HCT116 (cell line): ENCODE measurements around the gene UNC79. TPM values are rescaled to one million over a fixed set of nuclear protein-coding genes. Genes with fewer than 3 reads are reported as not detected.

Experiments
- ATAC-seq: fragments of 200-7000 bp; cut with Tn5 transposase; 2 replicates; pipeline ENCODE4 v1.9.1; 2020; ENCODE audit warnings: mild to moderate bottlenecking, moderate library complexity
- BruUV-seq: library from RNA; stranded (reverse); fragments of 400-500 nt; replicated peaks from 2 replicates; lab custom pipeline; 2021; lab: Mats Ljungman, UMichigan
- CTCF ChIA-PET: fragments of 300-600 bp; sonication (Branson Sonifier 250); formaldehyde crosslinking; loops from one replicate; lab custom pipeline; 2021; ENCODE audit warnings: antibody characterized with exemption; lab: Charles Lee
- POLR2A ChIA-PET: fragments of 300-600, 350-600 bp; sonication (Branson Sonifier 250); formaldehyde crosslinking; loops from one replicate; lab custom pipeline; 2021; ENCODE audit warnings: antibody characterized with exemption; lab: Charles Lee
- RAD21 ChIA-PET, 2 experiments: fragments of 300-600 bp; sonication (Branson Sonifier 250); formaldehyde crosslinking; loops; one replicate each; lab custom pipeline; 2023; ENCODE audit warnings: low total read pairs in 2 of 2; ENCODE audit not compliant: uncharacterized antibody in 2 of 2, unreplicated experiment in 2 of 2, low non-redundant PET in 1 of 2; lab: Charles Lee
- DNase-seq: peaks from one replicate; pipeline ENCODE4 v3.0.0-alpha.2; 2010; ENCODE audit warnings: low read depth, low spot score
- H2AFZ ChIP-seq: fragments of 200-600 bp; shearing (Covaris generic), sonication (generic); 2 replicates; pipeline ENCODE4 v1.6.1; 2017; ENCODE audit warnings: low read depth, mixed run types, mixed read lengths, antibody characterized with exemption, low read length; ENCODE audit not compliant: poor library complexity, severe bottlenecking
- H3K27ac ChIP-seq: 2 replicates; pipeline ENCODE4 v1.5.1; 2012; ENCODE audit warnings: low read depth, low read length
- H3K27me3 ChIP-seq: fragments of 200-600 bp; sonication (generic); 2 replicates; pipeline ENCODE4 v1.6.1; 2016; ENCODE audit warnings: mixed run types, low read length, mixed read lengths; ENCODE audit not compliant: insufficient read depth
- H3K36me3 ChIP-seq, 2 experiments: fragments of 200-500 bp in 1 of 2; fragments of 200-600 bp in 1 of 2; sonication (Bioruptor generic) in 1 of 2; sonication (generic) in 1 of 2; 2 replicates each; pipeline versions ENCODE4 v1.5.1 to v1.6.1; 2014 to 2016; ENCODE audit warnings: low read length in 2 of 2, inconsistent platforms in 1 of 2, mixed read lengths in 1 of 2, mixed run types in 1 of 2; ENCODE audit not compliant: insufficient read depth in 2 of 2, control insufficient read depth in 1 of 2
- H3K4me1 ChIP-seq, 2 experiments: fragments of 200-600 bp in 1 of 2; sonication (generic) in 1 of 2; 2 replicates each; pipeline versions ENCODE4 v1.5.1 to v1.6.1; 2012 to 2017; ENCODE audit warnings: low read length in 2 of 2, inconsistent platforms in 1 of 2, mild to moderate bottlenecking in 1 of 2, mixed read lengths in 1 of 2, mixed run types in 1 of 2, moderate library complexity in 1 of 2; ENCODE audit not compliant: insufficient read depth in 2 of 2, control insufficient read depth in 1 of 2
- H3K4me2 ChIP-seq: fragments of 200-600 bp; sonication (generic); 2 replicates; pipeline ENCODE4 v1.6.1; 2017; ENCODE audit warnings: mixed run types, low read length, mixed read lengths
- H3K4me3 ChIP-seq, 2 experiments: fragments of 200-600 bp in 1 of 2; sonication (generic) in 1 of 2; replicated peaks in 1 of 2; 2 replicates each; pipeline ENCODE4 v1.5.1; 2011 to 2016; ENCODE audit warnings: low read length in 2 of 2, control low read depth in 1 of 2, low read depth in 1 of 2, mild to moderate bottlenecking in 1 of 2, mixed read lengths in 1 of 2, mixed run types in 1 of 2
- H3K79me2 ChIP-seq: fragments of 200-600 bp; sonication (generic); 2 replicates; pipeline ENCODE4 v1.6.1; 2017; ENCODE audit warnings: mild to moderate bottlenecking, mixed run types, low read length, moderate library complexity, mixed read lengths; ENCODE audit not compliant: insufficient read depth
- H3K9ac ChIP-seq: fragments of 200-600 bp; sonication (generic); 2 replicates; pipeline ENCODE4 v1.6.1; 2016; ENCODE audit warnings: low read length, mixed read lengths
- H3K9me2 ChIP-seq: fragments of 200-600 bp; sonication (generic), shearing (Covaris generic); 2 replicates; pipeline ENCODE4 v1.6.1; 2017; ENCODE audit warnings: mixed run types, mild to moderate bottlenecking, moderate library complexity; ENCODE audit not compliant: insufficient read depth
- H3K9me3 ChIP-seq, 2 experiments: fragments of 200-500 bp in 1 of 2; fragments of 200-600 bp in 1 of 2; sonication (Bioruptor generic) in 1 of 2; sonication (generic) in 1 of 2; 2 replicates each; pipeline ENCODE4 v1.6.1; 2014 to 2017; ENCODE audit warnings: low read length in 2 of 2, mixed read lengths in 2 of 2, inconsistent platforms in 1 of 2, low read depth in 1 of 2, mild to moderate bottlenecking in 1 of 2, mixed run types in 1 of 2, moderate library complexity in 1 of 2; ENCODE audit not compliant: control insufficient read depth in 1 of 2, insufficient read depth in 1 of 2
- H4K20me1 ChIP-seq: fragments of 200-600 bp; sonication (generic), shearing (Covaris generic); 2 replicates; pipeline ENCODE4 v1.6.1; 2017; ENCODE audit warnings: mixed run types, mild to moderate bottlenecking, moderate library complexity; ENCODE audit not compliant: insufficient read depth
- ELF1 ChIP-seq: IDR thresholded peaks from 2 replicates; pipeline ENCODE4 v1.6.1; 2012; ENCODE audit warnings: low read depth, borderline replicate concordance
- EZH2 ChIP-seq: fragments of 200-600 bp; sonication (generic); IDR thresholded peaks from 2 replicates; pipeline ENCODE4 v1.6.1; 2017; ENCODE audit warnings: antibody characterized with exemption, mixed run types
- POLR2A ChIP-seq: IDR thresholded peaks from 2 replicates; pipeline ENCODE4 v1.7.0; 2011; ENCODE audit warnings: borderline replicate concordance; ENCODE audit not compliant: insufficient read depth, insufficient read length; ENCODE audit errors: extremely low read depth
- POLR2AphosphoS5 ChIP-seq: IDR thresholded peaks from 2 replicates; pipeline ENCODE4 v1.6.1; 2011; ENCODE audit warnings: mild to moderate bottlenecking, low read depth, low read length, moderate library complexity
- RAD21 ChIP-seq: IDR thresholded peaks from 2 replicates; pipeline ENCODE4 v1.6.1; 2012; ENCODE audit warnings: low read depth, mild to moderate bottlenecking
- SIN3A ChIP-seq: IDR thresholded peaks from 2 replicates; pipeline ENCODE4 v1.6.1; 2012; ENCODE audit warnings: low read depth
- SRF ChIP-seq: IDR thresholded peaks from 2 replicates; pipeline ENCODE4 v1.6.1; 2012; ENCODE audit warnings: low read depth
- ZFX ChIP-seq: fragments of 450-650 bp; IDR thresholded peaks from 2 replicates; pipeline ENCODE4 v1.6.1; 2017
- ZNF274 ChIP-seq: fragments of 200-500 bp; sonication (Bioruptor generic); IDR thresholded peaks from 2 replicates; pipeline ENCODE4 v1.6.1; 2014; ENCODE audit warnings: mild to moderate bottlenecking, low read depth, low read length, inconsistent platforms
- intact Hi-C: fragments of 100-400 bp; cut with micrococcal nuclease; formaldehyde crosslinking; loops from 2 replicates; pipeline ENCODE4 v1.10.0; 2022
- total RNA-seq: library from RNA; stranded (reverse); gene quantifications from one replicate; pipeline ENCODE4 v1.2.1, GENCODE V29; 2021; ENCODE audit not compliant: unreplicated experiment
- TF ChIP-seq, protein P1 (sequence below): IDR thresholded peaks from 2 replicates; pipeline ENCODE4 v1.6.1; 2012
- TF ChIP-seq, protein P2 (sequence below): IDR thresholded peaks from 2 replicates; pipeline ENCODE4 v1.6.1; 2012; ENCODE audit warnings: low read depth

Gene UNC79
- total RNA-seq, 1 experiment from 2014 or later: 0.10 TPM

DNA sequence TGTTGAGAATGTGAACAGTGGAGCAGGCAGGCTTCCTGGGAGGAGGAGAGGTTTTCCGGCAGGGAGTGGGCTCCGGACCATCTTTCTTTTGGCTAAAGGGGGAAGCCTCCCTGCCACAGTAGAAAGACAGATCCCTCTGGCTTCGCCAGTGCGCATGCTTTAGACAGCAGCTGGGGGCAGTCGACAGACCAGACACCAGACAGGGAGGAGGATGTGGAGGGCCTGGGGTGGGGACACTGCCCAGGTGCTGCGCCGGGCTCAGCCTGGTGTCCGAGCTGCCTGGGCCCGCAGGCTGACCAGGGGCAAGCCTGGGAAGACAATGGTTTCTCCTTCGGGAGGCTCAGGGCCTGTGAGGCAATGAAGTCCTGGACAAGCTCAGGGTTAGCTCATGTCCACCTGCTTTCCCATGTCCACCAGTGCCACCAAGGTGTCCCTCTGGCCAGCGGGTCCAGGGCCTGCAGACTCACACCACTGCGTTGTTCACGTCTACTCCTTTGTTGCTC, 290.3 kb downstream of the UNC79 start:
- Histone ChIP-seq H3K9me2 (no peaks in the 10 kb centered on the region), H2AFZ (no peak overlapping the region), H3K4me3 (no peak overlapping the region), H3K9ac (no peak overlapping the region), H3K36me3 (no peaks in the 10 kb centered on the region), H3K9me3 (no peaks in the 10 kb centered on the region), H4K20me1 (no peaks in the 10 kb centered on the region), H3K27me3 (no peaks in the 10 kb centered on the region), H3K79me2 (no peaks in the 10 kb centered on the region), H3K4me1 (no peaks in the 10 kb centered on the region), H3K4me2 (no peak overlapping the region), H3K27ac (no peak overlapping the region)
- intact Hi-C loops: no loop called here
- DNase-seq (no peak), ATAC-seq (no peak)
- ChIA-PET POLR2A (no interaction called here), RAD21 (no interaction called here), CTCF (no interaction called here)
- no TSS peak for BruUV-seq
- TF ChIP-seq ZFX (no peak), POLR2AphosphoS5 (no peak), ZNF274 (no peak), SRF (no peak)

DNA sequence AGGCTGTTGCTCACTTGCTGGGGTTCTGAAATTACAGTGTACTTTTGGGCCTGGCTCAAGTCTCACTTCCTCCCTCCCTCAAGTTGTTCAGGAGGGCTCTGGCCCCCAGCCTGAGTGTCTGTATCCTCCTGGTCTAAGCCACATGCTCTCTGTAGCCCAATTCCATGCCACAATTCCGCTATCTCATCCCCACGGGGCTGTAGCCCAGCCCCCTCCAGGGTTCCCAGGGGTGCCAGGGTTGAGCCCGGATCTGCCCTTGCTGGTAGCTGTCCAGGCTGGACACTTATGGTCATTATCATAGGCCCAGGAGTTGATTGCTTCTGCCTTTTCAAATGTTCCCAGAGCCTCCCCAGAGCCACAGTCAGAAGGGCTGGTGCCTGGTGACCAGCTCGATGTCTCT, 292.3 kb downstream of the UNC79 start:
- no peak for TF ChIP-seq EZH2
- no peak for TF ChIP-seq ELF1
- no peak for TF ChIP-seq RAD21
- no peak for TF ChIP-seq SIN3A
- TF ChIP-seq POLR2A: no peak
- TF ChIP-seq, protein P1, sequence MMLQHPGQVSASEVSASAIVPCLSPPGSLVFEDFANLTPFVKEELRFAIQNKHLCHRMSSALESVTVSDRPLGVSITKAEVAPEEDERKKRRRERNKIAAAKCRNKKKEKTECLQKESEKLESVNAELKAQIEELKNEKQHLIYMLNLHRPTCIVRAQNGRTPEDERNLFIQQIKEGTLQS: no peak
- TF ChIP-seq ZFX: no peak
- TF ChIP-seq, protein P2, sequence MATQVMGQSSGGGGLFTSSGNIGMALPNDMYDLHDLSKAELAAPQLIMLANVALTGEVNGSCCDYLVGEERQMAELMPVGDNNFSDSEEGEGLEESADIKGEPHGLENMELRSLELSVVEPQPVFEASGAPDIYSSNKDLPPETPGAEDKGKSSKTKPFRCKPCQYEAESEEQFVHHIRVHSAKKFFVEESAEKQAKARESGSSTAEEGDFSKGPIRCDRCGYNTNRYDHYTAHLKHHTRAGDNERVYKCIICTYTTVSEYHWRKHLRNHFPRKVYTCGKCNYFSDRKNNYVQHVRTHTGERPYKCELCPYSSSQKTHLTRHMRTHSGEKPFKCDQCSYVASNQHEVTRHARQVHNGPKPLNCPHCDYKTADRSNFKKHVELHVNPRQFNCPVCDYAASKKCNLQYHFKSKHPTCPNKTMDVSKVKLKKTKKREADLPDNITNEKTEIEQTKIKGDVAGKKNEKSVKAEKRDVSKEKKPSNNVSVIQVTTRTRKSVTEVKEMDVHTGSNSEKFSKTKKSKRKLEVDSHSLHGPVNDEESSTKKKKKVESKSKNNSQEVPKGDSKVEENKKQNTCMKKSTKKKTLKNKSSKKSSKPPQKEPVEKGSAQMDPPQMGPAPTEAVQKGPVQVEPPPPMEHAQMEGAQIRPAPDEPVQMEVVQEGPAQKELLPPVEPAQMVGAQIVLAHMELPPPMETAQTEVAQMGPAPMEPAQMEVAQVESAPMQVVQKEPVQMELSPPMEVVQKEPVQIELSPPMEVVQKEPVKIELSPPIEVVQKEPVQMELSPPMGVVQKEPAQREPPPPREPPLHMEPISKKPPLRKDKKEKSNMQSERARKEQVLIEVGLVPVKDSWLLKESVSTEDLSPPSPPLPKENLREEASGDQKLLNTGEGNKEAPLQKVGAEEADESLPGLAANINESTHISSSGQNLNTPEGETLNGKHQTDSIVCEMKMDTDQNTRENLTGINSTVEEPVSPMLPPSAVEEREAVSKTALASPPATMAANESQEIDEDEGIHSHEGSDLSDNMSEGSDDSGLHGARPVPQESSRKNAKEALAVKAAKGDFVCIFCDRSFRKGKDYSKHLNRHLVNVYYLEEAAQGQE: no peak
- Histone ChIP-seq H3K79me2 (no peaks in the 10 kb centered on the region), H4K20me1 (no peaks in the 10 kb centered on the region), H3K36me3 (no peaks in the 10 kb centered on the region), H3K9ac (no peak overlapping the region), H3K4me3 (no peak overlapping the region), H2AFZ (no peak overlapping the region), H3K9me2 (no peaks in the 10 kb centered on the region), H3K4me1 (no peaks in the 10 kb centered on the region), H3K27ac (no peak overlapping the region), H3K27me3 (no peaks in the 10 kb centered on the region), H3K4me2 (no peak overlapping the region), H3K9me3 (no peaks in the 10 kb centered on the region)
- BruUV-seq: no TSS peak
- ChIA-PET RAD21 (no interaction called here), CTCF (no interaction called here), POLR2A (no interaction called here)
- intact Hi-C loops: no loop called here
- DNase-seq: no peak
- ATAC-seq: no peak
